CD4-positive, alpha-beta T cell treated with Interleukin-12 subunit alpha and Interleukin-12 subunit beta, for 1 hour (primary cell): ENCODE measurements around the gene GDF15.

Experiments used
- DNase-seq: peaks from one replicate; pipeline ENCODE4 v3.0.0-alpha.2; 2020

GDF15 gene

DNA sequence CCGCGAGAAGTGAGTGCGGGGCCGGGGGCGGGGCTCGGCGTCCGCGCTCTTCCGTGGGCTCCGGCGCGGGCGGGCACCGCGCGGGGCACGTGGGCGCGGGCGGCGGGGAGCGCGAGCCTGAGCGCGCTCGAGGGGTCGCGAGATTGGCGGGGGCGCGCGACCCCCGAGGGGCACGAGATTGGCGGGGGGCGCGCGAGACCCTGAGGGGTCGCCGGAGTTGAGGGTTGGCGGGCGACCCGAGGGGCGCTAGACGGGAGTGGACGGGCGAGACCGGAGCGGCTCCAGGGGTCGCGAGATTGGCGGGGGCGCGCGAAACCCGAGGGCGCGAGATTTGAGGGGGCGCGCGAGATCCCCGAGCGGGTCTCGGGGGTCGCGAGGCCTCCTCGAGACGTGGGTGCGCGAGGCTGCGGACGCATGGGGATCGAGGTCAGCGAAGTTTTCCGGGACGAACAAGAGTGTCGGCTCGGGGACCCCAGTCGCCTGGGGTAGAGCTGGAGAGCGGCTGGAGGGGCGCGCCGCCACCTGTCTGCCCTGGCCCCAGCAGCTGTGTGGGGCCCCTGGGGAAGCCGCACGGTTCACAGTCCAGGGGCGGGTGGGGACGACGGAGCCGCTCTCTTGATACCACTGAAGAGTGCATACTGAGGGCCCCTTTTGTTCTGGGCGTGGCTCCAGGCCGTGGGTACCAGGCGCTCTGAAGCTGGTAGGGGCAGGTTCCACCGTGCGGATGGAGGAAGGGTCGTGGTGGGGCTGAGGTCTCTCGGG is 33.9 kb downstream of the GDF15 start:
- DNase-seq: peak; percentile 66

- no peak for DNase-seq
These were observed 35.0 kb downstream of the GDF15 start for GRCh38 chr19:18420930-18421329.

GRCh38 chr19:18421371-18421959 is 35.5 kb downstream of the GDF15 start:
- no peak for DNase-seq

- DNase-seq: peak; percentile 62
These were observed 36.7 kb downstream of the GDF15 start for GRCh38 chr19:18422530-18423191.

GRCh38 chr19:18423258-18424020 is 37.5 kb downstream of the GDF15 start:
- no peak for DNase-seq

DNA sequence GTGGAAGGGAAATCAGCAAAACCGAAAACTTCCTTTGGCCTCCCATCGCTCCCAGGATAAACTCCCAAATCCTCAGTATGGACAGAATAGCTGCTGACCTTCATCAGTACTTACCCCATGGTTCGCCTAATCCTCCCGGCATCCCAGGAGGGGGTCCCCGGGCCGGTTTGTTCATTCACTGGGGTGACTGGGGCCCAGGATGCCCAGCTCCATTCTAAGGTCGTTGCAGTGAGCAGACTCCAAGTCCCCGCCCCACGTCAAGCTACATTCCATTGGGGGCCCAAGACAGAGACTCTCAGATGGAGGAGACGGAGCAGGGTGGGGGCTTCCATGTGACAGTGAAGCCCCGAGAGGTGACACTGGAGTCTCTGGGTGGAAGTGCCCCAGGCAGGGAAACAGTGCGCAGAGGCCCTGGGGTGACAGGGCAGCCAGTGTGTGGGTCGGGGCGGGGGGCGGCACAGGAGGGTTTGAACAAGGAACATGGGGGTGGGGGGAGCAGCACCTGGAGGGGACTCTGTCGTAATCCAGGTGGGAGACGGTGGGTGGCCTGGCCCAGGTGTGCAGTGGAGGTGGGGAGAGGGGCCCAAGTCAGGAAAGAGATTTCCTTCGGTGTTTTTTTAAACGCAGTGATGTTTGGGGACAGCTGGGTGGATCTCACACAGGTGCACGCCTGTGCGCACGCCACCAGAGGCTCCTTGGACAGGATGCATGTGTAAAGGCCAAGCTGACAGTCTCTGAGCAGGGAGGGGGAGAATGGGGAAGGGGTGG is 38.3 kb downstream of the GDF15 start:
- no peak for DNase-seq

DNA sequence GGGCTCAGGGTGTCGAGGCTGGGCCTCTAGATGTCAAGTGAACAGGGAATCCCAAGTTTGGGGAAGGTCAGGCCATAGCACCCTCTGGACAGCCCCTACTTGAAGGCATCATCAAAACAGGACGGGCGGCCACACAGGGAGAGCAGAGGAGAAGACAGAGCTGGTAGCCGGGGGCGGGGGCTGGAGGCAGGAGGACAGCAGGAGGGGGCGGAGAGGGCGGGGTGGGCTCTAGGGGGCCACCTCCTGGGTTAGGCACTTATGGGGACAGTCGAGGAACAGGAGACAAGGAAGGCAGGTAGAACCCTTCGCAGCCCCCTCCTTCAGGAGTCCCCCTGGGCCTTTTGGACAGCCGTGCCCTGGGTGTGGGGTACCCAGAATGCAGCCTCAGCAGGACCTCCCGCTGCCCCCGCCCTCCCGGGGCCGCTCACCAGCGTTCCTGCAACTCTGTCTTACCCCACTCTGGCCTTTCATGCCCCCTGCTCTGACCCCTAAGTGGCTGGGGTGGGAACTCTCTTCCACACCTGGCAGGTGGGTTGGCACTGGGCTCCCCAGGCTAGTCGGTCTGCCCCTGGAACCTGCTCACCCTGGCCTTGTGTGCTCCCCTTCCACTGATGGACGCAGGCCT is 39.0 kb downstream of the GDF15 start:
- no peak for DNase-seq

GRCh38 chr19:18425515-18426415 is 39.8 kb downstream of the GDF15 start:
- no peak for DNase-seq

DNA sequence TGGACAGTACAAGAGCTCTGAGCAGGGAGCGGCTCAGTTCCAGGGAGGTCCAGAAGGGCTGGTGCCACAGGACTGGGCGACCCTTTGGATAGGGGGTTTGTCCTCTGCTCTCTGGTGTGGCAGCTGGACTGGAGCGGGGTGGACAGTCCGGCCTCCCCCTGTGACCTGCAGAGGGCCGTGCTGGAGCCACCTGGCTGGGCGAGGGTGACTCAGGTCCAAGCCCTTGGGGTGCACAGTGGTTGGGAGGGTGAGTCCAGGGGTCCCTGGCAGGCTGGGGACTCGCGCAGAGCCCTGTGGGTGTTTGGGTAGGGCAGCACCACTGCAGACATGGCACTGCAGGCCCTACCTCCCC is 40.4 kb downstream of the GDF15 start:
- no peak for DNase-seq

DNA sequence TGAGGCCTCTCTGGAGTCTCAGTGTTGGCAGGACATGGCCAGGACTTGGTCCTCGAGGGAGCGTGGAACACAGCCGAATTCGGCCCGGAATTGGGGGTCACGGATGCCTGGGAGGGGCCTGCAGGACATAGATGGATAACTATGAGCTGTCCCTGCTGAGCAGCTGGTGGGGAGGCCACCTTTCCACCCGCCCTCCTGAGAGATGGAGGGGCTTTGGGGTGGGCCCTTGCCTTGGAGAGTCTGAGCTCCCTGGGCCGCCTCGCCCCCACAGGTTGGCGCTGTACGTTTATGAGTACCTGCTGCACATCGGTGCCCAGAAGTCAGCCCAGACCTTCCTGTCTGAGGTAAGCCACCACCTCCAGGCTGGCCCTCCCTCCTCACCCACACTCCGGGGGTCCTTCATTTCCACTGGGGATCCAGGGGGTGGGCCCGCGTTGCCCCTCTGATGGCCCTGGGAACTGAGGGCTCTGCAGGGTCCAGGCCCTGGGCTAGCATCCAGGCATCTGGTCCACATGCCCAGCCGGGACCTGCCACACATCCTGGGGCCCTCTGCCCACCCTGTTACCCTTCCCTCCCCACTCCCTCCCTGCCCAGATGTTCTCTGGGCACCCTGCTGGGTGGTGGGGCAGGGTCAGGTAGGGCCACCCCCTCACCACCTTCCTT is 41.3 kb downstream of the GDF15 start:
- no peak for DNase-seq

GRCh38 chr19:18427743-18428113 is 41.8 kb downstream of the GDF15 start:
- no peak for DNase-seq

DNA sequence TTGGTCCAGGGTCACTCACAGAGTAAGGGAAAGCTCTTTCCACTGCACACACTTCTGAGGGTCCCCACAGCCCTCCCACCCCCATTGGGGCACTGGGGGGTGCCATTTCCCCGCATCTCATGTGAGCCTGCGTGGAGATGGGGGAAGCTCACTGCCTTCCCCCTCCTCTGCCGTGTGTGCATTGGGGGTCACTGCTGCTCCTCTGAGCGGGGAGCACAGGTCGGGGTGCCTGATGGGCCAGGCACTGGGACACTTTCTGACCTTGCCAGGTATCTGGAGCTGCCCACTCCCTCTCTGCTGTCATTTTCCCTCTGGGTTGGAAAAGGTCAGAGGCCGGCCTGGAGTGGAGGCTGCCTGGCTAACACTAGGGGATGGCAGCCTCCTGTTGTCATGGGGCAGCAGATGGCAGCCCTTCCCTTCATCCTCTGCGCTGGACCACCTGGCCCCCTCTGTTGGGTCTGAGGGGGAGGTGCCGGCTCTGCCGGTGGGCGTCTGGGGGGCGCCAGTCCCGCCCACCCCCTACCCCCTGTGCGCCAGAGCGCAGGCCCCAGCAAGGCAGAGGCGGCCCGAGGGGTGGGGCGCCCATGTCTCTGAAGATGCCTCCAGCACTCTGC is 42.3 kb downstream of the GDF15 start:
- no peak for DNase-seq

DNA sequence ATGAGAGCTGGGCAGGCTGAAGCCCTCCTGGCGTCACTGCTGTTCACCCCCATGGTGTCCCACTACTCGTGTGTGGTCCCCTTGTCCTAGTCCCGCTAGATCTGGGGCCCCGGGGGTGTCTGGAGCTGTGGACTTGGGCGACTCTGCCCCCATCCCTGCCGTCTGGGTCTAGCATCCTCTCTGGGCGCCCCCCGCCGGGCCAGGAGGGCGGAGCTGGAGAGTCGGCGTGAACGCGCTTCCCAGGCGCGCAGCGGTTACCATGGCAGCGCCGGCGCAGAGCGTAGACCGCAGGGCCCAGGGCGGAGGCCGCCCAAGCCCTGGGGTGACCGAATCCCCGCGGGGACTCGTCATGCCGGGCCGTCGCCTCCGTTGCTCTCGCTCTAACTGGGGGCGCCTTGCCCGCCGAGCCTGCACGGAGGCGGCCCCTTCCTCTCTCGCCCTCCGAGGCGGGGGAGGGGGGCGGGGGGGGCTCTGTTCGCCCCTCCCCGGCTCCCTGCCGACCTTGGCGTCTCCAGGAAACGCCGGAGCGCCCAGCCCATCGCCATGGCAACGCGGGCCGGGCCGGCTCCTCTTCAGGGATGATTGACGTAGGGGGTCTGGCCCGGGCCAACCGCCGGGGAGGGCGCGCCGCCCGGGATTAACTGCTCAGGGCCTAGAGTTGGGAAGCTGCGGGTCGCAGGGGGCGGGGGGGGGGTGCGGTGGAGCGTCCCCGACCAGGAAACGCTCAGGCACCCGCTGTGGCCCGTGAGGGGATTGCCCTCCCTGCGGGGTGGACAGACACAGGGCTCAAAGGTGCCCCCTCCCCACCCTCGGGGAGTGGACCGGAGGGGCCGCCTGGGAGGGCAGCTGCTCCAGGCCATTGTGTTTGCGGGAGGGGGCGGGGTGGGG is 43.1 kb downstream of the GDF15 start:
- peak; percentile 92 for DNase-seq

DNA sequence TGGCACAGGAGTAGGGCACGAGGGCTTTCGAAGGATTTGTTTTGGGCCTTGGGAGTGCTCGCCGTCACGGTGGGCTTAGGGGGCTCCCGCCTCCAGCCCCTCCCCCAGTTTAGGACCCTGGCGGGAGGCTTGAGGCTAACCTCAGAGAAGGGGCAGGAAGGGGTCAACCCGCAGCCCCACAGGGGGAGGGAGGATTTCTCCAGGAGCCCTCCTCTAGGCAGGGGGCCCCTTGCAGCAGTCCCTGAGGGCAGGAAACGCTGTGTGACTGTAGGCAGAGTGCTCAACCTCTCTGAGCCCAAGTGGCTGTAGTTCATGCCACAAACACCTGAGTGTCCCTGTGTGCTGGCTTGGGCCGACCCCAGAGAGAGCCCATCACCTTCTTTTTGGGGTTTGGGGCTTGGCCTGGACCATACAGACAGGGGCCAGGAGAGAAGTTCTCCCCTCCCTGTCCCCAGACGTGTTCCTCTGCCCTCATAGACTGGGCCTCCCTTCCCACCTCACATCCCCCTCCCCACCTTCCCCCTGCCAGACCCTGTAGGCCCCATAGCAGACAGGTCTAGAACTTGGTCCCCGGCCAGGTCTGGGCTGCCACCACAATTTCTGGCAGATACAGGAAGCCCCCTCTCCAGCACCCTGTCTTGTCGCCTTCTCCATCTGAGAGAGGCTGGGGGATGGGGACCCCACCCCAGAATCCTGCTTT is 43.9 kb downstream of the GDF15 start:
- DNase-seq: peak; percentile 51

- DNase-seq: no peak
These were observed 44.6 kb downstream of the GDF15 start for GRCh38 chr19:18430417-18431144.

GRCh38 chr19:18431351-18432197 is 45.6 kb downstream of the GDF15 start:
- DNase-seq: no peak
